D721Med (cell line): ENCODE results near the gene MED16.
"Not testable (repeated sequence)": the region's sequence is repeated elsewhere in the genome, so short reads cannot be mapped to it uniquely, and the experiment has no call there.

ENCODE experiments used
- DNase-seq: peaks from one replicate; pipeline ENCODE4 v3.0.0; 2011; ENCODE audit warnings: low spot score; ENCODE audit not compliant: insufficient read length
- FAIRE-seq: peaks from 2 replicates; lab custom pipeline; 2011; peaks lifted over from hg19 to GRCh38; lab: Jason Lieb, UNC
- TF ChIP-seq, protein P1 (sequence below): IDR thresholded peaks from 2 replicates; pipeline ENCODE4 v1.5.1; 2012; ENCODE audit warnings: mild to moderate bottlenecking, control low read depth; ENCODE audit not compliant: insufficient read depth; ENCODE audit errors: missing control alignments

The MED16 gene

DNA sequence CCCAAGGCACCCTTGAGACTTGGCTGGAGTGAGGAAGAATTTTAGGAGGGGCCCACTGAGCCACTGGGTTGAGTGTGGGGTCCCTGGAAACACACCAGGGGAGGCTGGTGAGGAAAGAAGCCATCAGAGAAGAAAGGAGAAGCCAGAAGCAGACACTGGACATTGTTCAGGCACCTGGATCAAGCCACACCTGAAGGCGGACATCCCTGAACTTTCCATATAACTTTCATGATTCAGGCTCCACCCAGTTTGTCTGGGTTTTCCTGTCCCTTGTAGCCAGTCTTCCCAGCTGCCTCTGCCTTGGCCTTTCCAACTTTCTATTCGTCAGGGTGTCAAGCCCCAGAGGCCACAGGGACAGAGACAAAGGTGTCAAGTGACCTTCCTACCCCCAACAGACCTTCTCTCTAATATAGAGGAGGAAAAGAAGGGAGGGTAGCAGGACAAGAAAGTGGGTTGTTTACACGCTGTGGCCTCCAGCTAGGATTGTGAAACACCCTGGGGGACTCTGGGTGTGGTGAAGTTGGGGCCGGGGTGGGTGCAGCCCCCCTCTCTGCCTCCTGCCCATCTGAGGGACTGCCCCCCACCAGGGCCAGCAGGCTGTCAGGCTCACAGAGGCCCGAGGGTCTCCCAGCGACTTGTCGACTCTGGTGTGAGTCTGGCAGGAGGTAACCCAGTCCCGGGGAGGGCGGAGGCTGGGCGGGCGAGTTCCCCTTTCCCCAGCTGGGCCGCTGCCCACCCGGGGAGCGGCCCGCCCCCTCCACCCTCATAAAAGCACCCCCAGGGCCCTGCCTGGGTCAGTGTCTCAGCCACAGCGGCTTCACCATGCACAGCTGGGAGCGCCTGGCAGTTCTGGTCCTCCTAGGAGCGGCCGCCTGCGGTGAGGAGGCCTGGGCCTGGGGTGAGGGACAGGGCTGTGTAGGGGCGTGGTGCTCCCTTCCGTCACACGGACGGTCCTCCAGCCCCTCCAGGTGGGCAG is 33.8 kb downstream of the MED16 start, which contains the start of gene CFD:
Gene CFD (plus strand): TSS at position 797 of the 976 bp plus-strand sequence. CDS start 26 bp downstream, at position 823.
- FAIRE-seq (no peak), DNase-seq (no peak)
- TF ChIP-seq, protein P1, sequence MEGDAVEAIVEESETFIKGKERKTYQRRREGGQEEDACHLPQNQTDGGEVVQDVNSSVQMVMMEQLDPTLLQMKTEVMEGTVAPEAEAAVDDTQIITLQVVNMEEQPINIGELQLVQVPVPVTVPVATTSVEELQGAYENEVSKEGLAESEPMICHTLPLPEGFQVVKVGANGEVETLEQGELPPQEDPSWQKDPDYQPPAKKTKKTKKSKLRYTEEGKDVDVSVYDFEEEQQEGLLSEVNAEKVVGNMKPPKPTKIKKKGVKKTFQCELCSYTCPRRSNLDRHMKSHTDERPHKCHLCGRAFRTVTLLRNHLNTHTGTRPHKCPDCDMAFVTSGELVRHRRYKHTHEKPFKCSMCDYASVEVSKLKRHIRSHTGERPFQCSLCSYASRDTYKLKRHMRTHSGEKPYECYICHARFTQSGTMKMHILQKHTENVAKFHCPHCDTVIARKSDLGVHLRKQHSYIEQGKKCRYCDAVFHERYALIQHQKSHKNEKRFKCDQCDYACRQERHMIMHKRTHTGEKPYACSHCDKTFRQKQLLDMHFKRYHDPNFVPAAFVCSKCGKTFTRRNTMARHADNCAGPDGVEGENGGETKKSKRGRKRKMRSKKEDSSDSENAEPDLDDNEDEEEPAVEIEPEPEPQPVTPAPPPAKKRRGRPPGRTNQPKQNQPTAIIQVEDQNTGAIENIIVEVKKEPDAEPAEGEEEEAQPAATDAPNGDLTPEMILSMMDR: no peak

DNA sequence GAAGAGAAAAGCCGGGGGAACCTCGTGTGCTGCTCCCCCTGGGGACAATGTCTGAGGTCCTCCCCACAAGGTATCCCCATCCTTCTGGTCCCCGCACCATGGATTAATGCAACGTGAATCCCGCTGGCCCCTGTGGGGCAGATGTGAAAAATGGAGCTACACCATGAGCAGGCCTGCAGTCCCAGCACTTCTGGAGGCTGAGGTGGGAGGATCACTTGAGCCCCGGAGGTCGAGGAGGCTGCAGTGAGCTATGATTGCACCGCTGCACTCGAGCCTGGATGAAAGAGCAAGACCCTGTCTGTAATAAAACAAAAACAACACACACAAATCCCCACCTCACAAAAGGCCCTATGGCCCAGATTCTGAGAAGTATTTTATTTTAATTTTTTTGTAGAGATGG is 34.7 kb downstream of the MED16 start:
- DNase-seq: no peak
- no peak for FAIRE-seq
- TF ChIP-seq, protein P1: no peak

DNA sequence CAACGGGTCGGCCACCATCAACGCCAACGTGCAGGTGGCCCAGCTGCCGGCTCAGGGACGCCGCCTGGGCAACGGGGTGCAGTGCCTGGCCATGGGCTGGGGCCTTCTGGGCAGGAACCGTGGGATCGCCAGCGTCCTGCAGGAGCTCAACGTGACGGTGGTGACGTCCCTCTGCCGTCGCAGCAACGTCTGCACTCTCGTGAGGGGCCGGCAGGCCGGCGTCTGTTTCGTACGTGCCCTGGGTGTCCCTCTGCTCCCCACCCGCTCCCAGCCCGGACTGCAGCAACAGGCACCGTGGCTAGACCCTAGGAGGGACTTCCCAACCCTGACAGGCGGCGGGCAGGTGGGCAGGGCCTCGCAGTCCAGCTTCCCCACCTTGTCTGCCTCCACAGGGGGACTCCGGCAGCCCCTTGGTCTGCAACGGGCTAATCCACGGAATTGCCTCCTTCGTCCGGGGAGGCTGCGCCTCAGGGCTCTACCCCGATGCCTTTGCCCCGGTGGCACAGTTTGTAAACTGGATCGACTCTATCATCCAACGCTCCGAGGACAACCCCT is 37.3 kb downstream of the MED16 start:
- no peak for DNase-seq
- no peak for FAIRE-seq
- TF ChIP-seq, protein P1: no peak

DNA sequence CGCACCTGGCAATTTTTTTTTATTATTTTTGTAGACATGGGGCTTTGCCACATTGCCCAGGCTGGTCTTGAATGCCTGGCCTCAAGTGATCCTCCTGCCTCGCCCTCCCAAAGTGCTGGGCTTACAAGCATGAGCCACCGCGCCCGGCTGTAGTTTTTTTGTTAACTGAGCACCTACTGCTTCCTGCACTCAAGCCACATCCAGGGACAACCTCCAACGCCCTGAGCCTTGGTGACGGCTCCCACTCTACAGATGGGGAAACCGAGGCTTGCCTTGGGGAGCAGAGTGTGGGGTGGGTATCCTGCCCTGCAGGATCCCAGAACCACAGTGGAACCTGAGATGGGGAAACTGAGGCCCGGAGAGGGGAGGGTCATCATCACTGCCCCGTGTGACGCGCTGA is 37.8 kb downstream of the MED16 start:
- TF ChIP-seq, protein P1: no peak
- no peak for DNase-seq
- no peak for FAIRE-seq

GRCh38 chr19:854549-854948 is 38.4 kb downstream of the MED16 start:
- TF ChIP-seq, protein P1: no peak

GRCh38 chr19:853614-854220 is 39.3 kb downstream of the MED16 start:
- not testable (repeated sequence) for DNase-seq, FAIRE-seq

More at GRCh38 chr19:854549-854948, 38.4 kb downstream of the MED16 start:
- DNase-seq (no peak), FAIRE-seq (no peak)

- DNase-seq (no peak), FAIRE-seq (no peak)
- TF ChIP-seq, protein P1: no peak
Measured at GRCh38 chr19:853014-853585, 39.9 kb downstream of the MED16 start.
